Memory B cell (primary cell): ENCODE results near the gene SLFNL1.
A peak's percentile ranks its signal among the peaks of the same experiment; 100 is the strongest.

Source experiments
- ATAC-seq: fragments of 150-1000 bp; cut with Tn5 transposase; 2 replicates; pipeline ENCODE4 v1.10.0; 2021; ENCODE audit warnings: low read depth, mild to moderate bottlenecking, moderate library complexity
- DNase-seq, 2 donors: peaks; one replicate each; pipeline ENCODE4 v3.0.0; 2022; ENCODE audit warnings: low spot score in 2 of 2
- H3K27ac Mint-ChIP-seq: one replicate; pipeline ENCODE4 v1.8.0; 2022; ENCODE audit warnings: mild to moderate bottlenecking, moderate library complexity, mixed read lengths
- H3K27me3 Mint-ChIP-seq: one replicate; pipeline ENCODE4 v1.8.0; 2022; ENCODE audit warnings: mixed read lengths
- H3K36me3 Mint-ChIP-seq: one replicate; pipeline ENCODE4 v1.8.0; 2022; ENCODE audit warnings: mild to moderate bottlenecking, mixed read lengths
- H3K4me1 Mint-ChIP-seq: one replicate; pipeline ENCODE4 v1.8.0; 2022; ENCODE audit warnings: mixed read lengths
- H3K4me3 Mint-ChIP-seq: one replicate; pipeline ENCODE4 v1.8.0; 2022; ENCODE audit warnings: mild to moderate bottlenecking, moderate library complexity, mixed read lengths
- H3K9me3 Mint-ChIP-seq: one replicate; pipeline ENCODE4 v1.8.0; 2022; ENCODE audit warnings: mixed read lengths

Gene SLFNL1

DNA sequence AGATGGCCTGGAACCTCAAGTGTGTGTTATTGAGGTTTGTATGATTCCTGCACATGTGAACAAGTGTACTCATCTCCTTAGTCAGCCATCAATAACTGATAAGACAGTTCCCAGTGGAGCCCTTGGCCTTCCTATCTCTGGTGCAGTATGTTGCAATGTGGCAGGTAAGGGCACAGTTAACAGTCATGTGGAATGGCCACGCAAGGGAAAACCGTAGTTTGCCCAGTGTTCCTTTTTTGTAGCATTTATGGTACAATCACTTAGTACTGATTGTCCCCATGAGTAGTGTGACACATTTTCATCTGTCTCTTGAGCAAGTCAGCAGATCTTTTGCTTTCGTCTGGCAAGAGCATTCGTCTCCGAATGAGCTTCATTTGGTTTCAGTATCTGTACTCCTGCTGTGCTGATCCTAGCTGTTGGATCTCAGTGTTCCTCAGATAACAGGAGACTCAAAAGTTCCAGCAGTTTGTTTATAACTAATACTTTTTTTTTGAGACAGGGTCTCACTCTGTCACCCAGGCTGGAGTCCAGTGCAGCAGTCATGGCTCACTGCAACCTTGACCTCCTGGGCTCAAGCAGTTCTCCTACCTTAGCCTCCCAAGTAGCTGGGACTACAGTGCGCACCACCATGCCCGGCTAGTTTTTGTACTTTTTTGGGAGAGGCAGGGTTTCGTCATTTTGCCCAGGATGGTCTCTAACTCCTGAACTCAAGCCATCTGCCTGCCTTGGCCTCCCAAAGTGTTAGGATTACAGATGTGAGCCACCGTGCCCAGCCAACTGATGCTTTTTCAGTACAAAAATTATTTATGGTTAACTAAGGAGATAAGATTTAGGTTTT is 33.9 kb downstream of the SLFNL1 start:
- Mint-ChIP-seq H3K9me3 (no peaks in the 10 kb centered on the region), H3K27me3 (no peaks in the 10 kb centered on the region), H3K27ac (no peak overlapping the region), H3K4me1 (no peaks in the 10 kb centered on the region), H3K4me3 (no peak overlapping the region), H3K36me3 (peaks cover 50% of the 10 kb centered on the region)
- DNase-seq, result no peak
- ATAC-seq, result no peak

DNA sequence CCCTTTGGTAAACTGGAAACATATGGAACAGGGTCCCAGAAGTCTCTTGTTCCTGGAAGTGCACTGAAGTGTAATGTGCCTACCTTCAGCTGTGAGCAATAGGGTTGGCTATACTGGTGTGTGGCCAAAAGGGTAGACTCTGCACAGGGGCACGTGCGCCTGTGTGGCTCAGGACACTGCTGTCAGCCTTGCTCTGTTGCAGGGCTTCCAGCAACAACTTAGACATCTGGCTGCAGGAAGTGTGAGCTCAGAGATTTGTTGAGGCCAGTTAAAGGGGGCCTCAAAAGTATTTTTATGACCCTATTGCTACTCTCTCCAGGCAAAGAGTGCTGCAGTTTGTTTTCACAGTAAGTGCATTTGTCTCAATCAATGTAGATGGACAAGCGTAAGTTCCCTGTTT is 34.6 kb downstream of the SLFNL1 start:
- Mint-ChIP-seq H3K4me3 (no peak overlapping the region), H3K36me3 (peaks cover 45% of the 10 kb centered on the region), H3K27me3 (no peaks in the 10 kb centered on the region), H3K9me3 (no peaks in the 10 kb centered on the region), H3K27ac (no peak overlapping the region), H3K4me1 (peaks cover 2% of the 10 kb centered on the region)
- no peak for ATAC-seq
- DNase-seq, result no peak

DNA sequence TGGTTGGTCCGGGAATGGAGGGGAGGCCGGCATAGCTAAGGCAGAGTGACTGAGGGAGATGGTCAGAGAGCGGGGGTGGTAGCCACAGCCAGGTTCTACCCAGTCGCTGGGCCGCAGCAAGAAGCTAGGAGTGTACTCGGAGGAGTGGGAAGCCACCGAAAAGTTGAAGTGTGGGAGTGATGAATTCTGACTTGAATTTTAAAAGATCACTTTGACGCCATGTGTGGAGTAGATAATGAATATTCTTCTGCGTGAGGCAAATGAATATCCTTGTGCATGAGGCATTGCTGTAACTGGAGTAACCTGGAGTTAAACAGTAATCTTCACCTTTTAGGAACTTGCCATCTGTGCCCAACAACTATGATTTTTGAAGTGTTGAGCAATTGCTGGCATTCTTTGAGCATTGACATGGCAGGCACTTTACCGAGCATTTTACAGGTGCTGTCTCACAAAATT is 35.2 kb downstream of the SLFNL1 start:
- H3K27ac Mint-ChIP-seq, result no peak overlapping the region
- no peaks in the 10 kb centered on the region for H3K27me3 Mint-ChIP-seq
- no peak for DNase-seq
- no peak for ATAC-seq
- peaks cover 3% of the 10 kb centered on the region for H3K4me1 Mint-ChIP-seq
- H3K4me3 Mint-ChIP-seq, result no peak overlapping the region
- no peaks in the 10 kb centered on the region for H3K9me3 Mint-ChIP-seq
- H3K36me3 Mint-ChIP-seq, result peaks cover 41% of the 10 kb centered on the region

DNA sequence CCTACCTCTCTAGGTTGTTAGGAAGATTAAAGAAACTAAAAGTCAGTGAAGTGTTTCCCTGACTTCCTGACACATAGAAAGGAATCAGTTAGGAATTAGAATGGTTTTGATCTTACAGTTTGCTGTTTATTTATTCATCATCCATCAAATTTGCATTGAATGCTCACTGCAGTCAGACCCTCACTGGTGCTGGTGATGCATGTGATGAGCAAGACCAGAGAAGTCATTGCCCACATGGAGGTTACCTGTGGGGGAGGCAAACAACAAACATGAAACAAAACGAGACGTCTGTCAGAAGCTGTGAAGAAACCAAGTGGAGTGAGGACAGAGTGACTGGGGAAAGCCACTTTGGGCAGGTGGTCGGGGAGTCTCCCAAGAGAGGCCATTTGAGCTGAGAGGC is 35.6 kb downstream of the SLFNL1 start:
- peaks cover 7% of the 10 kb centered on the region for H3K4me1 Mint-ChIP-seq
- H3K36me3 Mint-ChIP-seq, result peaks cover 39% of the 10 kb centered on the region
- no peak overlapping the region for H3K4me3 Mint-ChIP-seq
- ATAC-seq, result no peak
- DNase-seq, result no peak
- H3K27me3 Mint-ChIP-seq, result no peaks in the 10 kb centered on the region
- no peaks in the 10 kb centered on the region for H3K9me3 Mint-ChIP-seq
- H3K27ac Mint-ChIP-seq, result no peak overlapping the region

DNA sequence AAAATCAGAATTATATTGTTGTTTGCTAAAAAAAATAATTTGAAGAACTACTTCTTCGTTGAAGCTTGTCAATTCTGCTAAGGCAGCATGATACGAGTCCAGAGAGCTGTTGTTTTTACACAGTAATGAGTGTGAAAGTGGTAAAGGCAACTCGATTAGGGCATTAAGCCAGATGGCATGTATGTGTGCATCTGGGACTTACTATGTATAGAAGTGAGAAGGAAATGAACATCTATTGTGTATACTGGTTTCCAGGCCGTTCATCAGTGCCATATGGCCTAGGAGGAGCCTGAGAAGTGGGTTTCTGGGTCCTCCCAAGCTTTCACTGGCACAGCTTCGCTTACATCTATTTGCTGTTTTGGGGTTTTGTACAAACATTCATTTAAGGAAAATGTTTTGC is 36.4 kb downstream of the SLFNL1 start:
- Mint-ChIP-seq H3K4me1 (peaks cover 14% of the 10 kb centered on the region), H3K27me3 (no peaks in the 10 kb centered on the region), H3K27ac (no peak overlapping the region), H3K9me3 (no peaks in the 10 kb centered on the region), H3K36me3 (peaks cover 32% of the 10 kb centered on the region), H3K4me3 (no peak overlapping the region)
- DNase-seq (no peak), ATAC-seq (no peak)

DNA sequence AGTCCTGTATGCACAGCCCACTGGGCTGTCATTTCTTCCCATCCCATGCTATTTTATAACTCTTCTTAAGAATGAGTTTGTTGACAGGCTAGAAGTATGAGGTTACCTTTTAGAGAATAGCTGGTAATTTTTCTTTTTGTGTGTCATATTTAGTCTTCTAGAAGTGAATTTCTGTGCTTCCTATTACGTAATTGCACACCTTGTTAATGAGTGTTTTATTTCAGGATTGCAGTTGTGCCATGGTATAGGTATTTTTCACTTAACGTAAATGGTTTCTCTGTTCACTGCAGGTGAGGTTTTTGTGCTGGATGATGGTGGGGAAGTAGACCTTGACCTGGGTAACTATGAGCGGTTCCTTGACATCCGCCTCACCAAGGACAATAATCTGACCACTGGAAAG is 37.0 kb downstream of the SLFNL1 start:
- ATAC-seq, result no peak
- H3K4me1 Mint-ChIP-seq, result peaks cover 14% of the 10 kb centered on the region
- no peak overlapping the region for H3K27ac Mint-ChIP-seq

DNA sequence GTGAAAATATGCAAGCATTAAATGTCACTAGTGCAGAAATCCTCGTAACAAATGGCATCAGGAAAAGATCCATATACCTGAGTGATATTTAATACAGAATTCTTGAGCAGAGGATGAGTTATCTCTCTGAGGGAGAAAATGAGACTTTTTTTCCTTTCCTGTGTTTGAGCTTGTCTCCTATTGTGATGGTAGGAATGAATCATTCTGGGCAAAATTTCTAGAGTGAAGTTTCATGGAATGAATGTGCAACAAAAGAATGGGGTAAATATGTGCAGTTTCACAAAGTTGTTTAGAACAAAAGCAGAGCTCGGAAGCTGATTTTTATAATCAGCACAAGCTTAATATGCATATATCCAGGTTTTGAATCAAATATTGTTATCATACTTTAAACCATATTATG is 37.5 kb downstream of the SLFNL1 start:
- H3K27ac Mint-ChIP-seq, result no peak overlapping the region
- no peaks in the 10 kb centered on the region for H3K9me3 Mint-ChIP-seq
- no peak overlapping the region for H3K4me3 Mint-ChIP-seq
- DNase-seq, result no peak
- H3K4me1 Mint-ChIP-seq, result peaks cover 14% of the 10 kb centered on the region
- peaks cover 28% of the 10 kb centered on the region for H3K36me3 Mint-ChIP-seq
- H3K27me3 Mint-ChIP-seq, result no peaks in the 10 kb centered on the region
- no peak for ATAC-seq

More for the DNA sequence above, 37.0 kb downstream of the SLFNL1 start:
- H3K9me3 Mint-ChIP-seq, result no peaks in the 10 kb centered on the region
- H3K36me3 Mint-ChIP-seq, result peaks cover 30% of the 10 kb centered on the region
- no peak overlapping the region for H3K4me3 Mint-ChIP-seq
- H3K27me3 Mint-ChIP-seq, result no peaks in the 10 kb centered on the region
- no peak for DNase-seq

DNA sequence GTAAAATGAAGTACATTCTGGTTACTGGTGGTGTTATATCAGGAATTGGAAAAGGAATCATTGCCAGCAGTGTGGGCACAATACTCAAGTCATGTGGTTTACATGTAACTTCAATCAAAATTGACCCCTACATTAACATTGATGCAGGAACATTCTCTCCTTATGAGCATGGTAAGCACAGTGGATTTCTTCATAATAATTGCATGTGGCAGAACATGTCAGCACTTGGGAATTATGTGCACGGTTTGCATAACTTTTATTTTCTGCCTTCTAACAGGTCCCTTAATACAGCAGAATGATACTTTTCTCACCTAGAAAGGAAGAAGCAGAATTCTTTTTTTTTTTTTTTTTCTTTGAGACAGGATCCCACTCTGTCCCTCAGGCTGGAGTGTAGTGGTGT is 38.2 kb downstream of the SLFNL1 start:
- peaks cover 17% of the 10 kb centered on the region for H3K4me1 Mint-ChIP-seq
- H3K9me3 Mint-ChIP-seq, result no peaks in the 10 kb centered on the region
- no peak for DNase-seq
- H3K36me3 Mint-ChIP-seq, result peaks cover 22% of the 10 kb centered on the region
- H3K4me3 Mint-ChIP-seq, result no peak overlapping the region
- no peaks in the 10 kb centered on the region for H3K27me3 Mint-ChIP-seq
- no peak overlapping the region for H3K27ac Mint-ChIP-seq
- ATAC-seq, result no peak

DNA sequence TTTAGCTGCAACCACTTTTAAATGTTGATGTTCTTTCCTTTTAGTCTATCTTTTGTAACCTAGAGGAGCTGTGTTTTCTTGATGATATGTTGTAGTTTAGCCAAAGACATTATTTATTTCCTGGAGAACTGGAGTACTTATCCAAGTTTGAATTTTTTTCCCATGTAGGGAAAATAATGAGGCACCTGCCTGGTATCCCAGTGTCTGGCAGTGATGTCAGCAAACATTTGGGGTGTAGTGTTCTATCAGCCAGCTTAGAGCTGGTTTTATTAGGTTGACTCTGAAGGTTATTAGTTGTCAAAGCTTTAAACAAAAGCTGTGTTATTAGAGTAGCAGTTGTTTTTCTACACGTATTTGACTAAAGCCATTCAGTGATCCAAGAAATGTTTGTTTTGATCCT is 38.8 kb downstream of the SLFNL1 start:
- H3K27ac Mint-ChIP-seq, result no peak overlapping the region
- no peak overlapping the region for H3K4me3 Mint-ChIP-seq
- H3K4me1 Mint-ChIP-seq, result peaks cover 17% of the 10 kb centered on the region
- no peaks in the 10 kb centered on the region for H3K27me3 Mint-ChIP-seq
- no peaks in the 10 kb centered on the region for H3K9me3 Mint-ChIP-seq
- ATAC-seq (no peak), DNase-seq (no peak)
- H3K36me3 Mint-ChIP-seq, result peaks cover 20% of the 10 kb centered on the region

DNA sequence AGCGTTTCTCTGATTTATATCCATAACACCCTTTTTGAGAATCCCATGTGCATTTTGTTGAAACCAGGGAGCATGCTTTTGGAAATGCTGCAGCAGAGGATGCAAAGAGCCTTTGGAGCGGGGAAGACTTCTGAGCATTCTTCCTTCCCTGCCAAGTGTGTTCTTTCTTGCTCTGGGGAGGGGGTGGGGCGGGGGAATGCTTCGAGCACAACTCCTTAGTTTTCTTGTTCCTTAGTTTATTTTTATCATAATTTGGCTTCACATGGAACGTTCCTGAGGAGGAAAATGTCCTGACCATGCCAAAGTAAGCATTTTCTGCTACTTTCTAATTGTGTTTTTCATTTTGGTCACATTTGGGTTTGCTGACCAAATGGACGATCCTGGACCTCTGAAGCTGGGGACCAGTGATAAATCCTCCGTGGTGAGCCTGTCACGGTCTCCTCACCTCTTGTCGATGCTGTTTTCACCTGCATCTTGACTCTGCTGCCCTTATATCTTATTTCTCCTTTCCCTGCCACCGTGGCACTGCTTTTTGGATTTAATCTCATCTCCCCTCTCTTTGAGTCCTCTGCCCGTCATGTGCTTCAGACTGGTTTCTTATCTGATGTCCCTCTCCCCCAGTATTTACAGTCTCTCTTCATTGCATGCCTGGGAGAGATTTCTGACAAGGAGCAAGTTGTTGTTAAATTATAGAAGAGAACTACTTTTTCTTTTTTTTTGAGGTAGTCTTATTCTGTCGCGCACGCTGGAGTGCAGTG is 39.7 kb downstream of the SLFNL1 start:
- ATAC-seq (no peak), DNase-seq (no peak)
- peaks cover 17% of the 10 kb centered on the region for H3K4me1 Mint-ChIP-seq
- peak overlapping the region; percentile 66 for H3K4me3 Mint-ChIP-seq
- peaks cover 20% of the 10 kb centered on the region for H3K36me3 Mint-ChIP-seq
- no peaks in the 10 kb centered on the region for H3K27me3 Mint-ChIP-seq
- no peak overlapping the region for H3K27ac Mint-ChIP-seq
- H3K9me3 Mint-ChIP-seq, result no peaks in the 10 kb centered on the region

DNA sequence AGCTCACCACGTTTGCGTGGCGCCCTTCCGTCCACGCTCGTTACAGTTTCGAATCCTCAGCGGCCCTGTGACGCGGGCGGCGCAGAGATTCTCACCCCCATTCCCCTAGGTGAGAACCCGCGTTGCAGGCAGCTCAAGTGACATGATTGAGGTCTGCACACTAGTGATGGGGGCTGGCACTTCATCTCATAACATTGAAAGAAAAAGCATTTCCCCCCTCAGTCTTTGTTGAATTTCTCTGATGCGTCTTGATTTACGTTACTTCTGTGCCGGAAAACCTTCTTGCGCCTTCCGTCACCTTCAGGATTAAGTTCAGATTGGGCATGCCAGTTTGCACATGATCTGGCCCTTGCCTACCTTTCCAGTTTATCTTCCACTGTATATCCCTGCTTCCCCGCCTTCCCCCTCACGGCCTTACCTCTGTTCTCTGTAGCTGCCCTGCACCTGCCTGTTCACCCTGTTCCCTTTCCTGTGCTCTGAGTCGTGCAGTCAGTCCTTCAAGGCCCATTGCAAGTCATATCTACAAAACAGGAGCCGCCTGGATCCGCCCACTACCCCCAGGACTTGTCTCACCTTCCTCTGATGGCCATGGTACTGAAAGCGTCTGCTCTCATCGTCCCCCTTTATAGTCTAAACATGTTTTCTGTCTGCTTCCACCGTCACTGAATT is 40.9 kb downstream of the SLFNL1 start:
- H3K4me1 Mint-ChIP-seq, result peaks cover 17% of the 10 kb centered on the region
- peaks cover 10% of the 10 kb centered on the region for H3K36me3 Mint-ChIP-seq
- peak overlapping the region; percentile 70 for H3K27ac Mint-ChIP-seq
- H3K4me3 Mint-ChIP-seq, result peak overlapping the region; percentile 87
- no peaks in the 10 kb centered on the region for H3K27me3 Mint-ChIP-seq
- H3K9me3 Mint-ChIP-seq, result no peaks in the 10 kb centered on the region
- ATAC-seq, result peak; percentile 20
- peak; percentile 15 to 34 for DNase-seq

DNA sequence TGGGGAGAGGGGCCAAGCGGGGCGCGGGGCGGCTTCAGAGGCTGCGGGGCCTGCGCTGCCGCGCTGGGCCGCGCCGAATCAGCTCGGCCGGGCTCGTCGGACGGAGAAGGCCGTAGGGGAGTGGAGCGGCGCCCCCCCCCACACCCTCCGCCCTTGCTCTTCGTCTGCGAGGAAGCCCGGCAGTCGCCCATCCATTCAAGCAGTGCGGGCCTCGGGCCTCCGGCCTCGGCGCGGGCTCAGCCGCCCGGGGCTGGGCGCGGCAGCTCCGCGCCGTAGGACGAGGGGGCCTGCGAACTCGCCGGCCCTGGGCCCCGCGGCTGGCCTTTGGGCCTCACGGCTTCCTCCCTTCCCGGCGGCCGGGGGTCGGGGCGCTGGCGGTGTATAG is 41.5 kb downstream of the SLFNL1 start:
- Mint-ChIP-seq H3K27me3 (no peaks in the 10 kb centered on the region), H3K27ac (peak overlapping the region; percentile 70), H3K4me1 (peaks cover 17% of the 10 kb centered on the region), H3K4me3 (peak overlapping the region; percentile 87), H3K9me3 (no peaks in the 10 kb centered on the region), H3K36me3 (peaks cover 10% of the 10 kb centered on the region)
- ATAC-seq (peak; percentile 38), DNase-seq (no peak)

DNA sequence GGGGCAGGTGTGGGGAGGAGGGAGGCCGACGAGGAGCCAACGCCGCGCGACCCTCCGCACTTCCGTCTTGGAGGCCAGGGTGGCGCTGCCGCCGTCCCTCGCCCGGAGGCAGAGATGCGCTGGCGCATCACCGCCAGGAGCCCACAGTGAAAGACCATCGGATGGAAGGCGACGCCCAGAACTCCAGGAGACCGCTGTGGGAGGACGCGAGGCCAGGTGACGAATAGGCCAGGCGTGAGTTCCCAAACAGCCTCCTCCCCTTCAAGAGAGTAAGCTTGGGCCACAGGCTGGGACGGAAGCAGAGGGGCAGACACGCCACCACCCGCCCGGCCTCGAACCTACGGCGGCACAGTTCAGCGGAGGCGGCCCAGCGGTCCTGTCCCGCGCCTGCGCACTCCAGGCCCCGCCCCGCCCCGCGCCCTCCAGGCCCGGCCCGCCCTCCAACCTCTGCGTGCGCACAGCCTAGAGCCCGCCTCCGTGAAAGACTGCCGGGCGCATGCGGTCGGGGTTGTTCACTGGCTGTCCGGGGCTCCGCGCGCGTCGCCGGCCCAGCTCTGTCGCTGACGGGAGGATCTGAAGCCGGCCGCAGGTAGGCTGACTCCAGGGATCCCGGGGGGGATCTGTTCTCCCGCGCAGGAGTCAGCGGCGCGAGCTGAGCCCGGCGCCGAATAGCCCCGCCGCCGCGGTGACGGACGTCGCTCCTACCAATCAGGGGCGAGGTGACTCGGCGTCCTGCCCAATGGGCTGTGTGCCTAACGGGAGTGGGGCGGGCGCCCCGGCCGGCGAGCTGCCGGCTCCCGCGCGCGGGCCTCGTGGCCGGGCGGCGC is 42.1 kb downstream of the SLFNL1 start, which contains the start of gene CTPS1:
CTPS1 (plus strand) TSS at position 456 of the 827 bp plus-strand sequence. CDS start 3,595 bp downstream, outside the sequence.
- Mint-ChIP-seq H3K27ac (peak within 1 kb of the TSS; percentile 86), H3K9me3 (no peaks in the 10 kb centered on the region), H3K27me3 (no peaks in the 10 kb centered on the region), H3K4me1 (peaks cover 17% of the 10 kb centered on the region), H3K36me3 (peaks cover 8% of the 10 kb centered on the region), H3K4me3 (peak within 1 kb of the TSS; percentile 88)
- DNase-seq, result peak; percentile 93 to 95
- ATAC-seq, result peak; percentile 86
